Smooth muscle cell (in vitro differentiated cells): ENCODE data around the gene TEKT4. TPM values are rescaled to one million over a fixed set of nuclear protein-coding genes. Genes with fewer than 3 reads are reported as not detected.

ENCODE experiments used
- DNase-seq: peaks from one replicate; lab custom pipeline; 2025; ENCODE audit not compliant: unreplicated experiment; lab: John Stamatoyannopoulos, UW
- H2AFZ ChIP-seq: fragments of 200-600 bp; sonication (generic); 2 replicates; pipeline ENCODE4 v1.6.0; 2016; ENCODE audit warnings: antibody characterized with exemption, low read depth, mild to moderate bottlenecking
- H3F3A ChIP-seq: fragments of 200-600 bp; sonication (generic); 2 replicates; pipeline ENCODE4 v1.6.0; 2017; ENCODE audit warnings: antibody characterized with exemption, low read depth
- H3K27ac ChIP-seq: fragments of 200-600 bp; sonication (generic); 2 replicates; pipeline ENCODE4 v1.5.1; 2016; ENCODE audit warnings: low read depth, mild to moderate bottlenecking
- H3K27me3 ChIP-seq: fragments of 200-600 bp; sonication (generic); 2 replicates; pipeline ENCODE4 v1.6.1; 2016; ENCODE audit warnings: low read depth, mild to moderate bottlenecking
- H3K36me3 ChIP-seq: fragments of 200-600 bp; sonication (generic); 2 replicates; pipeline ENCODE4 v1.5.1; 2016; ENCODE audit warnings: low read depth
- H3K4me1 ChIP-seq: fragments of 200-600 bp; sonication (generic); 2 replicates; pipeline ENCODE4 v1.5.1; 2016; ENCODE audit warnings: low read depth
- H3K4me2 ChIP-seq: fragments of 200-600 bp; sonication (generic); 2 replicates; pipeline ENCODE4 v1.6.0; 2016; ENCODE audit warnings: mild to moderate bottlenecking
- H3K4me3 ChIP-seq: fragments of 200-600 bp; sonication (generic); 2 replicates; pipeline ENCODE4 v1.5.1; 2016; ENCODE audit warnings: mild to moderate bottlenecking
- H3K79me2 ChIP-seq: fragments of 200-600 bp; sonication (generic); 2 replicates; pipeline ENCODE4 v1.6.0; 2016; ENCODE audit warnings: low read depth, mild to moderate bottlenecking
- H3K9ac ChIP-seq: fragments of 200-600 bp; sonication (generic); 2 replicates; pipeline ENCODE4 v1.6.0; 2016; ENCODE audit warnings: low read depth
- H3K9me3 ChIP-seq: fragments of 200-600 bp; sonication (generic); replicated peaks from 2 replicates; pipeline ENCODE4 v1.5.1; 2016; ENCODE audit warnings: low read depth
- H4K20me1 ChIP-seq: fragments of 200-600 bp; sonication (generic); 2 replicates; pipeline ENCODE4 v1.6.0; 2016; ENCODE audit warnings: low read depth
- CTCF ChIP-seq: fragments of 200-600 bp; sonication (generic); IDR thresholded peaks from 2 replicates; pipeline ENCODE4 v1.5.1; 2017; ENCODE audit warnings: borderline replicate concordance, mild to moderate bottlenecking, antibody characterized with exemption; ENCODE audit not compliant: insufficient read depth, poor library complexity, severe bottlenecking
- WGBS: methylation state at CpG from one replicate; pipeline ENCODE4 v1.1.7; 2016; ENCODE audit warnings: low lambda C conversion rate; 5-methylcytosine and 5-hydroxymethylcytosine counted together
- polyA plus RNA-seq: library from polyadenylated mRNA; unstranded; fragments of >200 nt; fragmentation: Nextera tagmentation; extraction: Ambion mirVana; gene quantifications from 2 replicates; pipeline ENCODE4 v1.2.1, GENCODE V29; 2016
- total RNA-seq: library from RNA; depleted of rRNA; stranded (reverse); fragments of >200 nt; gene quantifications from 2 replicates; pipeline ENCODE4 v1.2.3, GENCODE V29; 2014

TEKT4 gene
- total and polyA plus RNA-seq, 2 experiments from 2014 or later: not detected

GRCh38 chr2:94873362-94874276, 2.4 kb downstream of the TEKT4 start:
- 88% methylated on average over 28 of the region's 28 CpGs for WGBS
- Histone ChIP-seq H3K27ac (no peak overlapping the region), H4K20me1 (no peaks in the 10 kb centered on the region), H3K36me3 (no peaks in the 10 kb centered on the region), H3K27me3 (no peaks in the 10 kb centered on the region), H3K9me3 (no peaks in the 10 kb centered on the region), H3K4me2 (no peak overlapping the region), H3K79me2 (no peaks in the 10 kb centered on the region), H3K9ac (no peak overlapping the region), H2AFZ (no peak overlapping the region), H3K4me3 (no peak overlapping the region), H3F3A (no peaks in the 10 kb centered on the region), H3K4me1 (no peaks in the 10 kb centered on the region)
- TF ChIP-seq CTCF: no peak
- DNase-seq: no peak

GRCh38 chr2:94874277-94874997, 3.2 kb downstream of the TEKT4 start:
- DNase-seq: no peak
- Histone ChIP-seq H3K4me2 (no peak overlapping the region), H3K4me3 (no peak overlapping the region), H3K9me3 (no peaks in the 10 kb centered on the region), H4K20me1 (no peaks in the 10 kb centered on the region), H3K4me1 (no peaks in the 10 kb centered on the region), H3F3A (no peaks in the 10 kb centered on the region), H3K9ac (no peak overlapping the region), H3K36me3 (no peaks in the 10 kb centered on the region), H3K27ac (no peak overlapping the region), H2AFZ (no peak overlapping the region), H3K27me3 (no peaks in the 10 kb centered on the region), H3K79me2 (no peaks in the 10 kb centered on the region)
- TF ChIP-seq CTCF: no peak
- WGBS: 81% methylated on average over 38 of the region's 53 CpGs

GRCh38 chr2:94875064-94875819, 4.0 kb downstream of the TEKT4 start:
- H3K79me2 ChIP-seq: no peaks in the 10 kb centered on the region
- no peak overlapping the region for H3K27ac ChIP-seq
- H3K4me3 ChIP-seq: no peak overlapping the region
- no peak for DNase-seq
- H2AFZ ChIP-seq: no peak overlapping the region
- 88% methylated on average over 22 of the region's 22 CpGs for WGBS
- H3K36me3 ChIP-seq: no peaks in the 10 kb centered on the region
- TF ChIP-seq CTCF: no peak
- H3K9ac ChIP-seq: no peak overlapping the region
- no peaks in the 10 kb centered on the region for H4K20me1 ChIP-seq
- H3K4me2 ChIP-seq: no peak overlapping the region
- no peaks in the 10 kb centered on the region for H3K4me1 ChIP-seq
- H3K9me3 ChIP-seq: no peaks in the 10 kb centered on the region
- H3K27me3 ChIP-seq: no peaks in the 10 kb centered on the region
- H3F3A ChIP-seq: no peaks in the 10 kb centered on the region
